ENCODE measurements around the gene STAT5B. TPM values are rescaled to one million over a fixed set of nuclear protein-coding genes. Genes with fewer than 3 reads are reported as not detected.

Gene STAT5B
- total and polyA plus RNA-seq, 2 of the 13 experiments (the other 11 are each of a cell fraction or from before 2014, with no cell fraction given): 21.0 to 42.8 TPM

- TF ChIP-seq SNAPC4 (CRISPR knock-in tag; IDR thresholded peaks at IDR 0.05) (no peak), ZBTB21 (CRISPR knock-in tag; IDR thresholded peaks at IDR 0.05) (peak; percentile 72), ZSCAN29 (CRISPR knock-in tag; conservative IDR thresholded peaks at IDR 0.05) (no peak), MEIS1 (CRISPR knock-in tag; IDR thresholded peaks at IDR 0.05; ENCODE audit: borderline replicate concordance) (no peak), CBFB (CRISPR knock-in tag; IDR thresholded peaks at IDR 0.05) (no peak), ZNF451 (CRISPR knock-in tag; IDR thresholded peaks at IDR 0.05) (no peak), ASH2L (IDR thresholded peaks at IDR 0.05; ENCODE audit: insufficient read length, low read depth, low read length) (peak; percentile 58), HDAC2 (CRISPR knock-in tag; IDR thresholded peaks at IDR 0.05) (peak; percentile 86), CCAR2 (optimal IDR thresholded peaks at IDR 0.05; ENCODE audit: low read depth, low read length) (no peak), ZNF75D (CRISPR knock-in tag; IDR thresholded peaks at IDR 0.05; ENCODE audit: borderline replicate concordance) (no peak)
Measured at GRCh38 chr17:42248351-42249179, 27.6 kb downstream of the STAT5B start (continued).
